Mesodermal cell (in vitro differentiated cells): ENCODE data around the gene GATA3. TPM values are rescaled to one million over a fixed set of nuclear protein-coding genes. Genes with fewer than 3 reads are reported as not detected.

Source experiments
- H3K27ac ChIP-seq: 2 replicates; pipeline ENCODE4 v1.7.0; 2013; ENCODE audit warnings: mild to moderate bottlenecking, low read depth, low read length, moderate library complexity; ENCODE audit not compliant: severe bottlenecking
- H3K36me3 ChIP-seq: 2 replicates; pipeline ENCODE4 v1.7.1; 2013; ENCODE audit warnings: mild to moderate bottlenecking, low read length, moderate library complexity; ENCODE audit not compliant: control insufficient read depth, insufficient read depth
- H3K4me1 ChIP-seq: one replicate; pipeline ENCODE4 v1.7.1; 2013; ENCODE audit warnings: mild to moderate bottlenecking, low read length; ENCODE audit not compliant: insufficient read depth, control insufficient read depth, poor library complexity, severe bottlenecking
- H3K4me3 ChIP-seq: 2 replicates; pipeline ENCODE4 v1.7.0; 2013; ENCODE audit warnings: low read length, control low read depth, mild to moderate bottlenecking; ENCODE audit not compliant: insufficient read depth, poor library complexity, severe bottlenecking; ENCODE audit errors: extremely low read depth
- H3K9me3 ChIP-seq: 2 replicates; pipeline ENCODE4 v1.7.1; 2013; ENCODE audit warnings: mild to moderate bottlenecking, low read length, moderate library complexity; ENCODE audit not compliant: control insufficient read depth
- WGBS, 2 experiments: methylation state at CpG; one replicate each; pipeline ENCODE4 v1.1.5; 2013; ENCODE audit warnings: missing lambda C conversion rate in 2 of 2; ENCODE audit not compliant: insufficient coverage in 2 of 2; 5-methylcytosine and 5-hydroxymethylcytosine counted together
- polyA plus RNA-seq, 2 experiments: library from polyadenylated mRNA; stranded (reverse); fragments of 50-300 nt; gene quantifications; one replicate each; pipeline ENCODE4 v1.2.3, GENCODE V29; 2013

Gene GATA3
- polyA plus RNA-seq (2013, experiment 1 of 2), result 41.5 TPM
- polyA plus RNA-seq (2013, experiment 2 of 2), result 28.9 TPM

- Histone ChIP-seq H3K9me3 (no peaks in the 10 kb centered on the region), H3K4me1 (peaks cover 19% of the 10 kb centered on the region), H3K4me3 (peak within 1 kb of the TSS; percentile 84), H3K36me3 (peaks cover 29% of the 10 kb centered on the region), H3K27ac (peak within 1 kb of the TSS; percentile 93)
- WGBS, 2 experiments, result 0% methylated on average over 34 to 41 of the region's 65 CpGs
Measured at GRCh38 chr10:8054494-8055407, at the start of gene GATA3. GATA3 (plus strand) TSS chr10:8054688; CDS start chr10:8055656, 968 bp downstream.

GRCh38 chr10:8006274-8006999 is 48.1 kb upstream of the GATA3 start:
- 87 to 91% methylated on average over 6 to 8 of the region's 10 CpGs for WGBS, 2 experiments
- peaks cover 25% of the 10 kb centered on the region for H3K36me3 ChIP-seq
- H3K4me3 ChIP-seq, result no peak overlapping the region
- H3K27ac ChIP-seq, result no peak overlapping the region
- H3K4me1 ChIP-seq, result no peaks in the 10 kb centered on the region
- peaks cover 10% of the 10 kb centered on the region for H3K9me3 ChIP-seq

- WGBS, 2 experiments, result 97% methylated on average over 19 to 34 of the region's 38 CpGs
- peaks cover 10% of the 10 kb centered on the region for H3K9me3 ChIP-seq
- peaks cover 37% of the 10 kb centered on the region for H3K36me3 ChIP-seq
- H3K4me1 ChIP-seq, result no peaks in the 10 kb centered on the region
- no peak overlapping the region for H3K4me3 ChIP-seq
- no peak overlapping the region for H3K27ac ChIP-seq
Measured at GRCh38 chr10:8009031-8009430, 45.5 kb upstream of the GATA3 start.

GRCh38 chr10:8013006-8013405 is 41.5 kb upstream of the GATA3 start:
- Histone ChIP-seq H3K9me3 (no peaks in the 10 kb centered on the region), H3K27ac (no peak overlapping the region), H3K4me1 (peaks cover 5% of the 10 kb centered on the region), H3K36me3 (peaks cover 49% of the 10 kb centered on the region), H3K4me3 (no peak overlapping the region)
- WGBS, 2 experiments, result no CpG with 5 or more reads among the region's 1 CpG

- H3K4me3 ChIP-seq, result no peak overlapping the region
Measured at GRCh38 chr10:8013619-8014018, 40.9 kb upstream of the GATA3 start.

GRCh38 chr10:8014649-8015048 is 39.8 kb upstream of the GATA3 start:
- Histone ChIP-seq H3K4me3 (no peak overlapping the region), H3K9me3 (no peaks in the 10 kb centered on the region), H3K27ac (no peak overlapping the region), H3K36me3 (peaks cover 43% of the 10 kb centered on the region), H3K4me1 (peaks cover 5% of the 10 kb centered on the region)
- 96 to 97% methylated on average over 14 to 15 of the region's 16 CpGs for WGBS, 2 experiments

More at GRCh38 chr10:8013619-8014018, 40.9 kb upstream of the GATA3 start:
- Histone ChIP-seq H3K36me3 (peaks cover 49% of the 10 kb centered on the region), H3K4me1 (peaks cover 5% of the 10 kb centered on the region), H3K9me3 (no peaks in the 10 kb centered on the region), H3K27ac (no peak overlapping the region)
- WGBS, 2 experiments, result 94 to 97% methylated on average over 9 of the region's 10 CpGs

- H3K4me3 ChIP-seq, result no peak overlapping the region
- peak overlapping the region; percentile 3 for H3K27ac ChIP-seq
- WGBS, 2 experiments, result 62 to 64% methylated on average over 3 to 4 of the region's 6 CpGs
- H3K36me3 ChIP-seq, result peaks cover 21% of the 10 kb centered on the region
- peaks cover 5% of the 10 kb centered on the region for H3K4me1 ChIP-seq
- no peaks in the 10 kb centered on the region for H3K9me3 ChIP-seq
Measured at GRCh38 chr10:8017277-8017676, 37.2 kb upstream of the GATA3 start.

- Histone ChIP-seq H3K27ac (no peak overlapping the region), H3K4me3 (no peak overlapping the region), H3K9me3 (no peaks in the 10 kb centered on the region), H3K4me1 (no peaks in the 10 kb centered on the region), H3K36me3 (no peaks in the 10 kb centered on the region)
- 80 to 86% methylated on average over 2 to 4 of the region's 4 CpGs for WGBS, 2 experiments
Measured at GRCh38 chr10:8023321-8023720, 31.2 kb upstream of the GATA3 start.

GRCh38 chr10:8023851-8024250 is 30.6 kb upstream of the GATA3 start:
- Histone ChIP-seq H3K4me1 (no peaks in the 10 kb centered on the region), H3K9me3 (no peaks in the 10 kb centered on the region), H3K4me3 (no peak overlapping the region), H3K36me3 (no peaks in the 10 kb centered on the region), H3K27ac (no peak overlapping the region)
- 89 to 100% methylated on average over 1 of the region's 2 CpGs for WGBS, 2 experiments

- H3K27ac ChIP-seq, result no peak overlapping the region
- no peaks in the 10 kb centered on the region for H3K36me3 ChIP-seq
- 74 to 77% methylated on average over 12 to 13 of the region's 17 CpGs for WGBS, 2 experiments
- H3K4me3 ChIP-seq, result no peak overlapping the region
- peaks cover 4% of the 10 kb centered on the region for H3K4me1 ChIP-seq
- no peaks in the 10 kb centered on the region for H3K9me3 ChIP-seq
Measured at GRCh38 chr10:8026349-8027259, 27.9 kb upstream of the GATA3 start.
